ENCODE results near the gene TSC22D3.

- TF ChIP-seq EZH2phosphoT487 (IDR thresholded peaks at IDR 0.05; ENCODE audit: insufficient read depth, low read depth), result no peak
- no peak for TF ChIP-seq EZH2 (IDR thresholded peaks at IDR 0.05; ENCODE audit: insufficient read depth, poor library complexity, severe bottlenecking)
Observed at GRCh38 chrX:107678957-107679740, 96.4 kb downstream of the TSC22D3 start.
